Natural killer cell treated with Interleukin-12 subunit alpha and Interleukin-12 subunit beta and Interleukin-15 and Interleukin-18, amount 100 ng/mL, for 72 hours (primary cell): ENCODE results near the gene HOXD13. TPM values are rescaled to one million over a fixed set of nuclear protein-coding genes. Genes with fewer than 3 reads are reported as not detected.

Experiments used
- ATAC-seq, 2 donors: fragments of 150-1000 bp; cut with Tn5 transposase in 1 of 2; sonication (Bioruptor Pico), chemical (Tn5 transposase) in 1 of 2; 2 replicates each; pipeline ENCODE4 v1.10.0; 2021
- DNase-seq: peaks from one replicate; pipeline ENCODE4 v3.0.0; 2022; ENCODE audit warnings: low spot score
- H3K27ac Mint-ChIP-seq, 2 donors: 1 replicate in 1 of 2; 2 replicates in 1 of 2; pipeline ENCODE4 v1.8.0; 2022; ENCODE audit warnings: mixed read lengths in 2 of 2, mild to moderate bottlenecking in 1 of 2, moderate library complexity in 1 of 2
- H3K27me3 Mint-ChIP-seq, 2 donors: 1 replicate in 1 of 2; 2 replicates in 1 of 2; pipeline ENCODE4 v1.8.0; 2022; ENCODE audit warnings: mixed read lengths in 2 of 2
- H3K36me3 Mint-ChIP-seq: one replicate; pipeline ENCODE4 v1.8.0; 2022; ENCODE audit warnings: mixed read lengths
- H3K4me1 Mint-ChIP-seq, 2 donors: 1 replicate in 1 of 2; 2 replicates in 1 of 2; pipeline ENCODE4 v1.8.0; 2022; ENCODE audit warnings: low read depth in 2 of 2, mixed read lengths in 2 of 2, mild to moderate bottlenecking in 1 of 2
- H3K4me3 Mint-ChIP-seq: one replicate; pipeline ENCODE4 v1.8.0; 2022; ENCODE audit warnings: mixed read lengths
- H3K9me3 Mint-ChIP-seq: 2 replicates; pipeline ENCODE4 v1.8.0; 2022; ENCODE audit warnings: mixed read lengths
- total RNA-seq, 2 donors: library from RNA; stranded (reverse); gene quantifications; one replicate each; pipeline ENCODE4 v1.2.3, GENCODE V29; 2022

HOXD13 gene
- total RNA-seq, 2 donors from 2014 or later = not detected

DNA sequence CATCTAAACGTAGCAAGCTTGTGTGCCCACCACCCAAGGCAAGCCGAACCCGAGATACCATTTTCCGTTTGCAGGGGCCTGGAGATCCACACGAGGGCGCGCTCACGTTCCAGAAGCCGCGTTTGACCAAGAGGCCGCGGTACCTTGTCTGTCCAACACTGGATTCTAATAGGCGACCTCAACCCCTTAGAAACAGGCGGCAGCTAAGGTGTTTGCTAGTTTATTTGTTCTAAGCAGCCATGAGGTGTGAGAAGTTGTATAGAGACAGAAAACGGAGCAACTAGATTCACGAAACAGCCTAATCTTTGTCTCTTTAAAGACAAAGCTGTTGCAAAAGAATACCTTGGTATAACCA, 18.8 kb downstream of the HOXD13 start:
- Mint-ChIP-seq H3K36me3 (peaks cover 2% of the 10 kb centered on the region), H3K27me3 (peaks cover 43 to 62% of the 10 kb centered on the region in 2 donors), H3K27ac (no peak overlapping the region), H3K4me1 (peaks cover 2 to 8% of the 10 kb centered on the region in 2 donors), H3K4me3 (no peak overlapping the region), H3K9me3 (no peaks in the 10 kb centered on the region)
- DNase-seq (no peak), ATAC-seq (no peak)

DNA sequence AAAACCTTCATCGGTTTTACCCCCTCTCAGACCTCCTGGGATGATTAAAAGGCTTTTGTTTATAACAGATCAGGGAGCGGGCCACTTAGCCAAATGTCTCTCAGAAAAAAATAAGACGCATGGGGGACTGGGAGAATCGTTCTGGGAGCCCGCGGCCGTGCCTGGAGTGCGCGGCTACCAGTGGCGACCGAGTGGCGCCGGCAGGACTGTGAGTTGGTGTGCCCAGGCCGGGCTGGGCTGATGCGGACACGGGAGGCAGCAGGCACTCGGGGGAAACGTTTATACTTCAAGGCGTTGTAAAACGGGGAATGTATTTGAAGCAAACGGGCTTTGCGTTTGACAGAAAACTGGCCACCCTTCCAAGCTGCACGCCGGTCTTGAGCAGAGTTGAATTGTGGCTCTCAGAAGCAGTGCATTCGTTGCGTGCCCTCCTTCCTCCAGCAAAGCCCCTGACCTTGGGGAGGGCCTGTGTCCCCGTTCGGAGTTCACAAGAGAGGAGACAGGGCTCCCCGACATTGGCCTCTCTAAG, 19.4 kb downstream of the HOXD13 start:
- Mint-ChIP-seq H3K27ac (no peak overlapping the region), H3K27me3 (peaks cover 48 to 64% of the 10 kb centered on the region in 2 donors), H3K9me3 (no peaks in the 10 kb centered on the region), H3K4me1 (peaks cover 0 to 6% of the 10 kb centered on the region in 2 donors), H3K36me3 (peaks cover 3% of the 10 kb centered on the region), H3K4me3 (no peak overlapping the region)
- DNase-seq (no peak), ATAC-seq (no peak)

DNA sequence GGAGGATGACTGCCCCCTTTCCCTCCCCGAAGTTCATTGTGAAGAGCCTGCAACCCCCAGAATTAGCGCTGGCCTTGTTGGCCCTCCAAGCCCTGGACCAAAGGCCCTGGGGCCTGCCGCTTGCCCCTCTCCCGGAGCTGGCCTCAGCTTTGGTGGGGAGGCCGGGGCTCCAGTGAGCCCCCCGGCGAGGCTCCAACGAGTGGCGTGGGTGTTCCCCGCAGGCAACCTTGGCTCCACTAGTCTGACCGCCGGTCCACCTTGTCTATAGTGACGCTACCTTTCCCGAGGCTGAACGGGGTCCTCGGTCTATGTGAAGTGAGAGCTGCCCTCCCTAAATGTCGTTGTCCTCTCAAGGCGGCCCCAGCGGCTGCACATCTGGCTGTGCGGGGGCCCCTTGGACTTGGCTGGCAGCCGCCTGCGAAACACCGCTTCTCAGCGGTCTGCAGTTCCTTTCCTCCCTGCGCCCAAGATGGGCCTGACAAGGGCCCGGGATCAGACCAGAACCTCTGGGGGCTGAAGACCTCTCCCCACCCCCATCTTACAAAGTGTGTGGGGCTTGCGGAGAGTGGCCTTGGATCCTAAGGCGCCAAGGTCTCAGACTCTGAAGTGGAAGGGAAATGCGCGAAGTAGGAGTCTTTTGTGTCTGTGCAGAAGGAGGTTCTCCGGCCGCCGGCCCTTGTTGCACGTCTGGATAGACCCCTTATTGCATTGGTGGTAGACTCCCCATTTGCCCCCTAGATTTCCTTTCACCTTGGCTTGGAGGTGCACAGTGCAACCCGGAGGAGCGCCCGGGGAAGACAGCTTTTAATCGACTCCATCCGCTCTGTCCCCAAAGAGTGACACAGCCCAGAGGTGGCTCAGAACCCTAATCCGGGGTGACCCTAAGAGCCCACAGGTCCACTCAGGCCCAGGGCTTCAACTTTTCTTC, 20.1 kb downstream of the HOXD13 start:
- H3K4me3 Mint-ChIP-seq = no peak overlapping the region
- DNase-seq (no peak), ATAC-seq (no peak)
- H3K4me1 Mint-ChIP-seq = peaks cover 0 to 6% of the 10 kb centered on the region in 2 donors
- no peaks in the 10 kb centered on the region for H3K9me3 Mint-ChIP-seq
- peaks cover 49 to 71% of the 10 kb centered on the region in 2 donors for H3K27me3 Mint-ChIP-seq
- H3K36me3 Mint-ChIP-seq = peaks cover 6% of the 10 kb centered on the region
- H3K27ac Mint-ChIP-seq = no peak overlapping the region

DNA sequence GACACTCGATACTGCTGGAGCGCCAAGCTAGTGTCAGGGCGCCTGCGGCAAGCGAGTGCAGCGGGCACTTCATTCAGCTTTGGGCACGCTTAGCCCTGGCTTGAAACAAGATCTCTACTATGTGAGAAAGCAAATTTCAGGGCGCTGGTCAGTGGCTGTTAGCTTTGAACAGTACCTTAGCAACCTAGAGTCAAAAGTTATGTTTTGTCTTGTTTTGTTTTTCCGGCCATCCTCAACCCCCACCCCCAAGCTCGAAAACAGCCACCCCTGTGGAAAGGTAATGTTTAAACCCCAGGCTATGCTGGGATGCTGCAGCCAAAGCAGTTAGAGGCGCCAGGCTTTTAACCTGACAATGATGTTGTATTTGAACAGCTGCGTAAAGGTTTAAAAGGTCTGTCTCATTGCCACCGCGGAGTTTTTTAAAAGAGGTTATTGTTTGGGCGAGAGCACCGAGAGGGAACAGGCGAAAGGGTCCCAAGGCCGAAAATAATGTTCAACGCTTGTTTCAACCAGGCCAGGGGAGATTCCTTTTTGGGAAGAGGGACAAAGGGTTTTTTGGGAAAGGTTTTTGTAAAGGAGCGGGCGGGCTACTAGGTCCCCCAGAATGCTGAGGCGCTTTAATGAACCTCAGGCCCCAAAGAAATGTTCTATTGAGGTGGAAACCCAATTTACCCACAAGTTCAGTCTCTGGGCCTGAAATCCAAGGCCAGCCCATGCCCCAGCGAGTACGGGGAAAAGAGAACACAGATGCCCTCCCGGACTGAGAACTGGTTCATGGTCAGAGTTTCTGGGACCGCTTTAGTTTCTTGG, 21.8 kb downstream of the HOXD13 start:
- ATAC-seq = no peak
- H3K27ac Mint-ChIP-seq = no peak overlapping the region
- H3K36me3 Mint-ChIP-seq = peaks cover 13% of the 10 kb centered on the region
- H3K4me1 Mint-ChIP-seq = peaks cover 9 to 10% of the 10 kb centered on the region in 2 donors
- no peak for DNase-seq
- H3K4me3 Mint-ChIP-seq = no peak overlapping the region
- peaks cover 3% of the 10 kb centered on the region for H3K9me3 Mint-ChIP-seq
- H3K27me3 Mint-ChIP-seq = peaks cover 57 to 79% of the 10 kb centered on the region in 2 donors

DNA sequence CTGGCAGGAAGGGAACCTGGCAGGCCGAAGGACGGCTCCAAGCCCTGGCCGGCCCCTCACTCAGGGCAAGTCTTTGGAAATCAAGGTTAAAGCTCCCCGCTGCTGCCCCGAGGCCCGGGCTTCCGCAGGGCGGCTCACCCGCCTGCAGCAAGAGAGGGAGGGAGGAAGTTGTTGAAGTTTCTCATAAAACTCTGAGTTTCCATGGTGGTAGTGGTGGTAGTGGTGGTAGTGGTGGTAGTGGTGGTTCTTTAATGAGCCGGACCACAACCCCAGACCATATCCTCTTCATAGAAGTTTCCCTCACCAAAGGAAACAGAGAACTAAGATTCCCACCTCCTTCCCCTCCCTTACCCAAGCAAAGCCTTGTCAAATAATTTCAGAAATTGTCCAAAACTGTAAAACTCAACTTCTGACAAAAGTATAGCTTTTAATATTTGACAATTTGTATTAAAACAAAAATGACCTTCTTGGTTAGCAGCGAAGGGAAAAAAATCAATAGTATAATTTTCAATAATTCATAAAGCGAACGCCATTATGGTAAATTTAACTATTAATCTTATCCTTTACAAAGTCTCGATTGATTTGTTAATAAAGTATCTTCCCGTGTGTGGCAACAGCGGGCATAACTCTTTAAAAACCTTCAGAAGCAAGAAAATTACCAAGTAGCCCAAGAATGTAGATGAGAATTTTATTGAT, 22.6 kb downstream of the HOXD13 start:
- DNase-seq (no peak), ATAC-seq (no peak)
- peaks cover 3% of the 10 kb centered on the region for H3K9me3 Mint-ChIP-seq
- H3K36me3 Mint-ChIP-seq = peaks cover 13% of the 10 kb centered on the region
- peaks cover 8 to 9% of the 10 kb centered on the region in 2 donors for H3K4me1 Mint-ChIP-seq
- H3K27me3 Mint-ChIP-seq = peaks cover 57 to 79% of the 10 kb centered on the region in 2 donors
- no peak overlapping the region for H3K4me3 Mint-ChIP-seq
- H3K27ac Mint-ChIP-seq = no peak overlapping the region

DNA sequence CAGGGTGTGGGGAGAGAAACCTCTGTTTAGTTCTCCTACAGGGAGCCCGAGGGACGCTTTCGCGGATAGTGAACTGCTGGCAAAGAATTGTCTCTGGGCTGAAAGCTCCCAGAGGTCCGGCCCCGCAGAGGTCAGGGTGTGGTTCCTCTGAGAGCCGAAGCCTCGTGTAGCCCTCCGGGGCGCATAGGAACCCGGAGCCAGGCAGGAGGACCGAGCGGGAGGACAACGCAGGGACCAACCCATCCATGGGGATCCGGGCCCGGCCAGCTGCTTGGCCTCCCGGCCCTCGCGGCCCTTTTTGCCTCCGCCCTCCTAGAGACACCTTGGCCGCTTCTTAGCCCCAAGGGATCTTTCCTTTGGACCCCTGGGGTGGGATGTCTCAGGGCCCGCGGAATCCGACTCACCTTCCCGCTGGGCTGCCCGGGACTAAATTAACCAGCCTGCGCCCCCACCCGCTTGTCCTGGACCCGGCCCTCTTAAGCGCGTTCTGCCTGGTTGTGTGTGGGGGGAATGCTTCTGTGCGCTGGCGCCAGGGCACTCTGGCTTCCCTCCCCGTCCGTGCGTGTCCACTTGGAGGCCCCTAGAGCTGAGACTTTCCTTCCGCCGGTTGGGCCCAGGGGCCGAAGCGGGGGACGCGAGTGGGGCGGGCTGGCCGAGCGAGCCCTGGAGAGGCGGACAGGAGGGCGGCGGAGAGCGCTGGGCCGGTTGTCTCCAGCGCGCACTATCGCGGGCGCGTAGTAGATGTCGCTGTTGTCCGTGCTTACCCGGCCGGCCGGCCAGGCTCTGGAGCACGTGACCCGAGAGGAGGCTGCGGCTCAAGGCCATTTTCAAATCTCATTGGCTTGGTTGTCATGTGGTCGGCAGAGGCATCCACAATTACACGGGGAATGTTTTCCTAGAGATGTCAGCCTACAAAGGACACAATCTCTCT, 23.6 kb downstream of the HOXD13 start, which contains the start of gene HOXD10:
Gene HOXD10 (plus strand): TSS at position 896 of the 931 bp plus-strand sequence. CDS start 56 bp downstream, outside the sequence.
- H3K27ac Mint-ChIP-seq = no peak within 1 kb of the TSS
- DNase-seq (no peak), ATAC-seq (no peak)
- H3K27me3 Mint-ChIP-seq = peaks cover 57 to 83% of the 10 kb centered on the region in 2 donors
- H3K4me3 Mint-ChIP-seq = no peak within 1 kb of the TSS
- H3K9me3 Mint-ChIP-seq = peaks cover 3% of the 10 kb centered on the region
- peaks cover 8 to 9% of the 10 kb centered on the region in 2 donors for H3K4me1 Mint-ChIP-seq
- peaks cover 13% of the 10 kb centered on the region for H3K36me3 Mint-ChIP-seq

DNA sequence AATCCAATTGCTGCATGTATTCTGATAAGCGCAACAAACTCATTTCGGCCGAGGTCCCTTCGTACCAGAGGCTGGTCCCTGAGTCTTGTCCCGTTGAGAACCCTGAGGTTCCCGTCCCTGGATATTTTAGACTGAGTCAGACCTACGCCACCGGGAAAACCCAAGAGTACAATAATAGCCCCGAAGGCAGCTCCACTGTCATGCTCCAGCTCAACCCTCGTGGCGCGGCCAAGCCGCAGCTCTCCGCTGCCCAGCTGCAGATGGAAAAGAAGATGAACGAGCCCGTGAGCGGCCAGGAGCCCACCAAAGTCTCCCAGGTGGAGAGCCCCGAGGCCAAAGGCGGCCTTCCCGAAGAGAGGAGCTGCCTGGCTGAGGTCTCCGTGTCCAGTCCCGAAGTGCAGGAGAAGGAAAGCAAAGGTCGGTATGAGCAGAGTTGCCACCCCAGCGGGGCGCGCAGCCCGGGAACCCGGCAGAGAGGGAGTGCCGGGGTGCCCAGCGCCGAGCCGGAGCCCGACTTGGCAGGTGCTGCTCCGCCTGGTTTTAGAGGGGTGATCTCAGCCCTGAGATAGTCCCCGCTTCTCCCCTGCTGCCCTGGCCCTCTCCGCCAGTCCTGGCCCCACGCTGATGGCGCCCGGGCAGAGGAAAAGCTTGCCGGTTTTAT, 24.8 kb downstream of the HOXD13 start:
- H3K27me3 Mint-ChIP-seq = peaks cover 52 to 79% of the 10 kb centered on the region in 2 donors
- H3K4me3 Mint-ChIP-seq = no peak overlapping the region
- ATAC-seq (no peak), DNase-seq (no peak)
- peaks cover 3% of the 10 kb centered on the region for H3K9me3 Mint-ChIP-seq
- no peak overlapping the region for H3K27ac Mint-ChIP-seq
- H3K36me3 Mint-ChIP-seq = peaks cover 13% of the 10 kb centered on the region
- peaks cover 8 to 9% of the 10 kb centered on the region in 2 donors for H3K4me1 Mint-ChIP-seq

DNA sequence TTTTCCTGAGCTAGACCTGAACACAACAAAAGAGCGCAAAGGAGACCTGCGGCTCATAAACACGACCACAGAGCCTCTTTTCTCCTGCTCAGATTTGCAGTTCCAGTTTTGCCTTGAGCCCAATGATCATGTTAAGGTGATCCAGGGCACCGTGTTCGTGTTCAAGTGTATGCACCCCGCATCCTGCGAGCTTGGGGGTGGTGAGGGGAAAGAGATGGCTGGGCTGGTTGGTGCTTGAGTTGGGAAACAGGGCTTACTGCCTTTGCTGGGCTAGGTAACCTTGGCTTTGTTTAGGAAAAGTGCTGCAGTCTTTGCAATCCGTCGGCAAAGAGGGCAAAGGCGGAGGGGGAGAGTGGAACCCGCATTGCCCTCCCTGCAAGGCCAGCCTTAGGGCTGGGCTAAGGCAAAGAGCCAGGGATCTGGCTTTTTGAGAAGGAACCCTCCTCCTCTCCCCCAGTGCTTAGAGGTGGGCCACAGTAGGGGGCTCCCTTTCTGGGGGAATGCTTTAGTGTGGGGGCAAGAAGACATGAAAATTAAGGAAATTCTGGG, 25.4 kb downstream of the HOXD13 start:
- Mint-ChIP-seq H3K27me3 (peaks cover 53 to 74% of the 10 kb centered on the region in 2 donors), H3K36me3 (peaks cover 13% of the 10 kb centered on the region), H3K4me3 (peak overlapping the region; percentile 40), H3K27ac (no peak overlapping the region), H3K9me3 (peaks cover 3% of the 10 kb centered on the region), H3K4me1 (peaks cover 8 to 9% of the 10 kb centered on the region in 2 donors)
- ATAC-seq (no peak), DNase-seq (no peak)

DNA sequence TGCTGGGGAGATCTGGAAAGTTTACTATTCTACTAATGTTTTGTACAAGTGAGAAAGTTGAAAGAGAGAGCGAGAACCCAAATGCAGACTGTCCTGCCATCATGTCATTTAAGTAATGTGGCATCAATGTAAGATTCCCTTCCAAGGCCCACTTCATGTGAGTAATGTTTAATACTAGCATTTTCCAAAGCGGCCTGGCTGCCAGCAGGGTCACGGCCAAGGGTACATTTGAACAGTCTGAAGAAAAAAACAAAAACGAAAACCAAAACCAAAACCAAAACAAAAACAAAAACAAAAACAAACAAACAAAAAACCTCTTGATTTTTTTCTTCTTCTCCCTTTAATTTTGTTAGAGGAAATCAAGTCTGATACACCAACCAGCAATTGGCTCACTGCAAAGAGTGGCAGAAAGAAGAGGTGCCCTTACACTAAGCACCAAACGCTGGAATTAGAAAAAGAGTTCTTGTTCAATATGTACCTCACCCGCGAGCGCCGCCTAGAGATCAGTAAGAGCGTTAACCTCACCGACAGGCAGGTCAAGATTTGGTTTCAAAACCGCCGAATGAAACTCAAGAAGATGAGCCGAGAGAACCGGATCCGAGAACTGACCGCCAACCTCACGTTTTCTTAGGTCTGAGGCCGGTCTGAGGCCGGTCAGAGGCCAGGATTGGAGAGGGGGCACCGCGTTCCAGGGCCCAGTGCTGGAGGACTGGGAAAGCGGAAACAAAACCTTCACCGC, 26.2 kb downstream of the HOXD13 start:
- no peak for ATAC-seq
- Mint-ChIP-seq H3K4me3 (peak overlapping the region; percentile 40), H3K9me3 (peaks cover 3% of the 10 kb centered on the region), H3K36me3 (peaks cover 13% of the 10 kb centered on the region), H3K4me1 (peaks cover 9 to 11% of the 10 kb centered on the region in 2 donors), H3K27me3 (peaks cover 54 to 69% of the 10 kb centered on the region in 2 donors), H3K27ac (no peak overlapping the region)
- no peak for DNase-seq

DNA sequence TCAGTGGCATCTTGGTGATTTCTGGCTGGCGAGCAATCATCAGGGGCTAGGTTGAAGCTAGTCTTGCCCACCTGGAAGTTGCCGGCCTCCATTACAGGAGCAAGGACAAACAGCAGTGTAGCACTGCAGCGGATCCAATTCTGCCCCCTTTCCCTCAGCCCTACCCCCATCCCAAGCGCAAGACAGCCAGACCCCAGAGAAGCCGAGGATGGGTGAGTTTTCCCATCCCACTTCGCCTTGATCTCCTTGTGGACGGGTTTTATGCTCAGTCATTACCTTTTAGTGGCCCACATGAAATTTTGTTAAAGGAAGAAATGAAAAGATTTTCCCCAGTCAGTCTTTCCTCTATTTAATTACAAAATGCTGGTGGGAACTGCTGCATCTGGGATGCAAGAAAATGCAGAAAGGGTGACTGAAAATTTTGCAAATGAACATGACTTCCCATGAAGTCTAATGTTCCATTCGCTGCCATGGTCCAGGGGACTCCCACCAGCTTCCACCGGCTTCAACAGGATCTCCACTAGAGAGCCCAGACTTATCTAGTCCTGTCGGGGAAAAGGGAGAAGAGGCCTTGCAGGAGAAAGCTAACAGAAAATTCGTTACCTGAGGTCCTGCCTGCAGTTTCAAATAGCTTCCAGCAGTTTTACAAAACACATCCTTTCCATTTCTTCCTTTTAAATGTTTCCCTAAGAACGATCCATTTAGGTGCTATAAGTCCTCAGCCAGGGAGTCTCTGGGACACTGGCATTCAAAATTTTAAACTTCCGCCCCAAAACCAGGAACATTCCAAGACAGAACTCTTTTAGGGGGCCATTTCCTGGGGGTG, 28.1 kb downstream of the HOXD13 start:
- Mint-ChIP-seq H3K27me3 (peaks cover 64 to 73% of the 10 kb centered on the region in 2 donors), H3K36me3 (peaks cover 13% of the 10 kb centered on the region), H3K4me1 (peaks cover 9 to 13% of the 10 kb centered on the region in 2 donors), H3K27ac (no peak overlapping the region), H3K9me3 (peaks cover 3% of the 10 kb centered on the region), H3K4me3 (no peak overlapping the region)
- DNase-seq (no peak), ATAC-seq (no peak)
